Smooth muscle cell (in vitro differentiated cells): ENCODE measurements around the gene MYDGF. TPM values are rescaled to one million over a fixed set of nuclear protein-coding genes. Genes with fewer than 3 reads are reported as not detected.

Experiments used
- DNase-seq: peaks from one replicate; lab custom pipeline; 2025; ENCODE audit not compliant: unreplicated experiment; lab: John Stamatoyannopoulos, UW
- H2AFZ ChIP-seq: fragments of 200-600 bp; sonication (generic); 2 replicates; pipeline ENCODE4 v1.6.0; 2016; ENCODE audit warnings: antibody characterized with exemption, low read depth, mild to moderate bottlenecking
- H3F3A ChIP-seq: fragments of 200-600 bp; sonication (generic); 2 replicates; pipeline ENCODE4 v1.6.0; 2017; ENCODE audit warnings: antibody characterized with exemption, low read depth
- H3K27ac ChIP-seq: fragments of 200-600 bp; sonication (generic); 2 replicates; pipeline ENCODE4 v1.5.1; 2016; ENCODE audit warnings: low read depth, mild to moderate bottlenecking
- H3K27me3 ChIP-seq: fragments of 200-600 bp; sonication (generic); 2 replicates; pipeline ENCODE4 v1.6.1; 2016; ENCODE audit warnings: low read depth, mild to moderate bottlenecking
- H3K36me3 ChIP-seq: fragments of 200-600 bp; sonication (generic); 2 replicates; pipeline ENCODE4 v1.5.1; 2016; ENCODE audit warnings: low read depth
- H3K4me1 ChIP-seq: fragments of 200-600 bp; sonication (generic); 2 replicates; pipeline ENCODE4 v1.5.1; 2016; ENCODE audit warnings: low read depth
- H3K4me2 ChIP-seq: fragments of 200-600 bp; sonication (generic); 2 replicates; pipeline ENCODE4 v1.6.0; 2016; ENCODE audit warnings: mild to moderate bottlenecking
- H3K4me3 ChIP-seq: fragments of 200-600 bp; sonication (generic); 2 replicates; pipeline ENCODE4 v1.5.1; 2016; ENCODE audit warnings: mild to moderate bottlenecking
- H3K79me2 ChIP-seq: fragments of 200-600 bp; sonication (generic); 2 replicates; pipeline ENCODE4 v1.6.0; 2016; ENCODE audit warnings: low read depth, mild to moderate bottlenecking
- H3K9ac ChIP-seq: fragments of 200-600 bp; sonication (generic); 2 replicates; pipeline ENCODE4 v1.6.0; 2016; ENCODE audit warnings: low read depth
- H3K9me3 ChIP-seq: fragments of 200-600 bp; sonication (generic); replicated peaks from 2 replicates; pipeline ENCODE4 v1.5.1; 2016; ENCODE audit warnings: low read depth
- H4K20me1 ChIP-seq: fragments of 200-600 bp; sonication (generic); 2 replicates; pipeline ENCODE4 v1.6.0; 2016; ENCODE audit warnings: low read depth
- WGBS: methylation state at CpG from one replicate; pipeline ENCODE4 v1.1.7; 2016; ENCODE audit warnings: low lambda C conversion rate; 5-methylcytosine and 5-hydroxymethylcytosine counted together
- polyA plus RNA-seq: library from polyadenylated mRNA; unstranded; fragments of >200 nt; fragmentation: Nextera tagmentation; extraction: Ambion mirVana; gene quantifications from 2 replicates; pipeline ENCODE4 v1.2.1, GENCODE V29; 2016
- total RNA-seq: library from RNA; depleted of rRNA; stranded (reverse); fragments of >200 nt; gene quantifications from 2 replicates; pipeline ENCODE4 v1.2.3, GENCODE V29; 2014
- TF ChIP-seq, protein P1 (sequence below): fragments of 200-600 bp; sonication (generic); IDR thresholded peaks from 2 replicates; pipeline ENCODE4 v1.5.1; 2017; ENCODE audit warnings: borderline replicate concordance, mild to moderate bottlenecking, antibody characterized with exemption; ENCODE audit not compliant: insufficient read depth, poor library complexity, severe bottlenecking

Gene MYDGF
- total and polyA plus RNA-seq, 2 experiments from 2014 or later, result 188 to 680 TPM

DNA sequence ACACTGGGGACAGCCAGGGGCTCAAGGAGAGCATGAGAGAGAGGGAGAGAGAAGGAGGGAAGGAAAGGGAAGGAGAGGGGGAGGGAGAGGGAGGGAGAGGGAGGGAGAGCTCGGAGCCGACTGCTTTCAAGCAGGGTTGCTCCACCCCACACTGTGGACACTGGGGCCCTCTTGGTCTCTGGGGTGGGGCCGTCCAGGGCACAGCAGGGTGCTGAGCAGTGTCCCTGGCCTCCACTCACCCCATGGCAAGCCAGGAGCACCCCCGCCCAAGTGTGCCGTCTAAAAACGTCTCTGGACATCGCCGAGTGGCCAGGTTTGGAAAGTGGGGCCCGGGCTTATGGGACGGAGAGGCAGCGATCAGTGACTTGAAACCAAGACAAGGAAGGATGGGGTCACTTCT, 32.6 kb upstream of the MYDGF start:
- H3K4me3 ChIP-seq, result no peak overlapping the region
- WGBS, result 98% methylated on average over 8 of the region's 11 CpGs
- H4K20me1 ChIP-seq, result no peaks in the 10 kb centered on the region
- no peaks in the 10 kb centered on the region for H3K4me1 ChIP-seq
- no peaks in the 10 kb centered on the region for H3K9me3 ChIP-seq
- H3K27ac ChIP-seq, result no peak overlapping the region
- H3K36me3 ChIP-seq, result no peaks in the 10 kb centered on the region
- no peak for DNase-seq
- H3K9ac ChIP-seq, result no peak overlapping the region
- no peaks in the 10 kb centered on the region for H3K79me2 ChIP-seq
- no peaks in the 10 kb centered on the region for H3F3A ChIP-seq
- TF ChIP-seq, protein P1, sequence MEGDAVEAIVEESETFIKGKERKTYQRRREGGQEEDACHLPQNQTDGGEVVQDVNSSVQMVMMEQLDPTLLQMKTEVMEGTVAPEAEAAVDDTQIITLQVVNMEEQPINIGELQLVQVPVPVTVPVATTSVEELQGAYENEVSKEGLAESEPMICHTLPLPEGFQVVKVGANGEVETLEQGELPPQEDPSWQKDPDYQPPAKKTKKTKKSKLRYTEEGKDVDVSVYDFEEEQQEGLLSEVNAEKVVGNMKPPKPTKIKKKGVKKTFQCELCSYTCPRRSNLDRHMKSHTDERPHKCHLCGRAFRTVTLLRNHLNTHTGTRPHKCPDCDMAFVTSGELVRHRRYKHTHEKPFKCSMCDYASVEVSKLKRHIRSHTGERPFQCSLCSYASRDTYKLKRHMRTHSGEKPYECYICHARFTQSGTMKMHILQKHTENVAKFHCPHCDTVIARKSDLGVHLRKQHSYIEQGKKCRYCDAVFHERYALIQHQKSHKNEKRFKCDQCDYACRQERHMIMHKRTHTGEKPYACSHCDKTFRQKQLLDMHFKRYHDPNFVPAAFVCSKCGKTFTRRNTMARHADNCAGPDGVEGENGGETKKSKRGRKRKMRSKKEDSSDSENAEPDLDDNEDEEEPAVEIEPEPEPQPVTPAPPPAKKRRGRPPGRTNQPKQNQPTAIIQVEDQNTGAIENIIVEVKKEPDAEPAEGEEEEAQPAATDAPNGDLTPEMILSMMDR, result no peak
- no peak overlapping the region for H2AFZ ChIP-seq
- H3K4me2 ChIP-seq, result no peak overlapping the region
- no peaks in the 10 kb centered on the region for H3K27me3 ChIP-seq

DNA sequence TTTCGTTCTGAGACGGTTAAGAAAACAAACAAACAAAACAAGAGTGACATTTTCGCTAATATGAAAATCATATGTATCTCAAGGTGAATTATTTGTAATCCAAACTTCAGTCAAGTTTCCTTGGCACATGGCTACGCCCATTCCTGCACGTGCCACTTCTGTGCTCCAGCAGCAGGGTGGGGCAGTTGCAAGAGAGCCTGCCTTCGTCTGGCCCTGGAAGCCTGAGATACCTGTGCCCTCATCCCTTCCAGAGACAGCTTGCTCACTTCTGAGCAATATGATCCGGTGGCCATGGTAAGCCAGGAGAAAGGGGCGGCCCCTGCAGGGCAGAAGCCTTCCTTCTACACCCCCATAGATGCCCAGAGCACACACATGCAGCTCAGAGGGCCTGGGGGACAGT, 31.4 kb upstream of the MYDGF start:
- H4K20me1 ChIP-seq, result no peaks in the 10 kb centered on the region
- H3K4me2 ChIP-seq, result no peak overlapping the region
- H2AFZ ChIP-seq, result no peak overlapping the region
- TF ChIP-seq, protein P1, result no peak
- H3K79me2 ChIP-seq, result no peaks in the 10 kb centered on the region
- H3K4me3 ChIP-seq, result no peak overlapping the region
- H3K27me3 ChIP-seq, result no peaks in the 10 kb centered on the region
- WGBS, result 96% methylated on average over 8 of the region's 8 CpGs
- no peaks in the 10 kb centered on the region for H3K9me3 ChIP-seq
- no peak overlapping the region for H3K9ac ChIP-seq
- no peak for DNase-seq
- no peaks in the 10 kb centered on the region for H3F3A ChIP-seq
- no peak overlapping the region for H3K27ac ChIP-seq
- H3K4me1 ChIP-seq, result no peaks in the 10 kb centered on the region
- H3K36me3 ChIP-seq, result no peaks in the 10 kb centered on the region

GRCh38 chr19:4700693-4700970, 30.5 kb upstream of the MYDGF start:
- Histone ChIP-seq H3K27me3 (no peaks in the 10 kb centered on the region), H3K79me2 (no peaks in the 10 kb centered on the region), H3F3A (no peaks in the 10 kb centered on the region), H3K27ac (no peak overlapping the region), H3K4me3 (no peak overlapping the region), H2AFZ (no peak overlapping the region), H4K20me1 (no peaks in the 10 kb centered on the region), H3K36me3 (no peaks in the 10 kb centered on the region), H3K9ac (no peak overlapping the region), H3K4me2 (no peak overlapping the region), H3K4me1 (no peaks in the 10 kb centered on the region), H3K9me3 (no peaks in the 10 kb centered on the region)
- DNase-seq, result no peak
- TF ChIP-seq, protein P1, result no peak
- WGBS, result 90% methylated on average over 11 of the region's 11 CpGs

- Histone ChIP-seq H2AFZ (no peak overlapping the region), H3K9me3 (no peaks in the 10 kb centered on the region), H3F3A (no peaks in the 10 kb centered on the region), H3K36me3 (no peaks in the 10 kb centered on the region), H4K20me1 (no peaks in the 10 kb centered on the region), H3K79me2 (no peaks in the 10 kb centered on the region), H3K4me2 (no peak overlapping the region), H3K27me3 (no peaks in the 10 kb centered on the region), H3K9ac (no peak overlapping the region), H3K27ac (no peak overlapping the region), H3K4me3 (no peak overlapping the region), H3K4me1 (no peaks in the 10 kb centered on the region)
- TF ChIP-seq, protein P1, result no peak
- WGBS, result 96% methylated on average over 33 of the region's 33 CpGs
- no peak for DNase-seq
Measured at GRCh38 chr19:4699826-4700692, 29.9 kb upstream of the MYDGF start.
